HCT116 (cell line): ENCODE results near the gene NAPEPLD. TPM values are rescaled to one million over a fixed set of nuclear protein-coding genes. Genes with fewer than 3 reads are reported as not detected.

Source experiments
- ATAC-seq: fragments of 200-7000 bp; cut with Tn5 transposase; 2 replicates; pipeline ENCODE4 v1.9.1; 2020; ENCODE audit warnings: mild to moderate bottlenecking, moderate library complexity
- BruUV-seq: library from RNA; stranded (reverse); fragments of 400-500 nt; replicated peaks from 2 replicates; lab custom pipeline; 2021; lab: Mats Ljungman, UMichigan
- CTCF ChIA-PET: fragments of 300-600 bp; sonication (Branson Sonifier 250); formaldehyde crosslinking; loops from one replicate; lab custom pipeline; 2021; ENCODE audit warnings: antibody characterized with exemption; lab: Charles Lee
- POLR2A ChIA-PET: fragments of 300-600, 350-600 bp; sonication (Branson Sonifier 250); formaldehyde crosslinking; loops from one replicate; lab custom pipeline; 2021; ENCODE audit warnings: antibody characterized with exemption; lab: Charles Lee
- RAD21 ChIA-PET, 2 experiments: fragments of 300-600 bp; sonication (Branson Sonifier 250); formaldehyde crosslinking; loops; one replicate each; lab custom pipeline; 2023; ENCODE audit warnings: low total read pairs in 2 of 2; ENCODE audit not compliant: uncharacterized antibody in 2 of 2, unreplicated experiment in 2 of 2, low non-redundant PET in 1 of 2; lab: Charles Lee
- DNase-seq: peaks from one replicate; pipeline ENCODE4 v3.0.0-alpha.2; 2010; ENCODE audit warnings: low read depth, low spot score
- H2AFZ ChIP-seq: fragments of 200-600 bp; shearing (Covaris generic), sonication (generic); 2 replicates; pipeline ENCODE4 v1.6.1; 2017; ENCODE audit warnings: low read depth, mixed run types, mixed read lengths, antibody characterized with exemption, low read length; ENCODE audit not compliant: poor library complexity, severe bottlenecking
- H3K27ac ChIP-seq: 2 replicates; pipeline ENCODE4 v1.5.1; 2012; ENCODE audit warnings: low read depth, low read length
- H3K27me3 ChIP-seq: fragments of 200-600 bp; sonication (generic); 2 replicates; pipeline ENCODE4 v1.6.1; 2016; ENCODE audit warnings: mixed run types, low read length, mixed read lengths; ENCODE audit not compliant: insufficient read depth
- H3K36me3 ChIP-seq, 2 experiments: fragments of 200-500 bp in 1 of 2; fragments of 200-600 bp in 1 of 2; sonication (Bioruptor generic) in 1 of 2; sonication (generic) in 1 of 2; 2 replicates each; pipeline versions ENCODE4 v1.5.1 to v1.6.1; 2014 to 2016; ENCODE audit warnings: low read length in 2 of 2, inconsistent platforms in 1 of 2, mixed read lengths in 1 of 2, mixed run types in 1 of 2; ENCODE audit not compliant: insufficient read depth in 2 of 2, control insufficient read depth in 1 of 2
- H3K4me1 ChIP-seq, 2 experiments: fragments of 200-600 bp in 1 of 2; sonication (generic) in 1 of 2; 2 replicates each; pipeline versions ENCODE4 v1.5.1 to v1.6.1; 2012 to 2017; ENCODE audit warnings: low read length in 2 of 2, inconsistent platforms in 1 of 2, mild to moderate bottlenecking in 1 of 2, mixed read lengths in 1 of 2, mixed run types in 1 of 2, moderate library complexity in 1 of 2; ENCODE audit not compliant: insufficient read depth in 2 of 2, control insufficient read depth in 1 of 2
- H3K4me2 ChIP-seq: fragments of 200-600 bp; sonication (generic); 2 replicates; pipeline ENCODE4 v1.6.1; 2017; ENCODE audit warnings: mixed run types, low read length, mixed read lengths
- H3K4me3 ChIP-seq, 2 experiments: fragments of 200-600 bp in 1 of 2; sonication (generic) in 1 of 2; replicated peaks in 1 of 2; 2 replicates each; pipeline ENCODE4 v1.5.1; 2011 to 2016; ENCODE audit warnings: low read length in 2 of 2, control low read depth in 1 of 2, low read depth in 1 of 2, mild to moderate bottlenecking in 1 of 2, mixed read lengths in 1 of 2, mixed run types in 1 of 2
- H3K79me2 ChIP-seq: fragments of 200-600 bp; sonication (generic); 2 replicates; pipeline ENCODE4 v1.6.1; 2017; ENCODE audit warnings: mild to moderate bottlenecking, mixed run types, low read length, moderate library complexity, mixed read lengths; ENCODE audit not compliant: insufficient read depth
- H3K9ac ChIP-seq: fragments of 200-600 bp; sonication (generic); 2 replicates; pipeline ENCODE4 v1.6.1; 2016; ENCODE audit warnings: low read length, mixed read lengths
- H3K9me2 ChIP-seq: fragments of 200-600 bp; sonication (generic), shearing (Covaris generic); 2 replicates; pipeline ENCODE4 v1.6.1; 2017; ENCODE audit warnings: mixed run types, mild to moderate bottlenecking, moderate library complexity; ENCODE audit not compliant: insufficient read depth
- H3K9me3 ChIP-seq, 2 experiments: fragments of 200-500 bp in 1 of 2; fragments of 200-600 bp in 1 of 2; sonication (Bioruptor generic) in 1 of 2; sonication (generic) in 1 of 2; 2 replicates each; pipeline ENCODE4 v1.6.1; 2014 to 2017; ENCODE audit warnings: low read length in 2 of 2, mixed read lengths in 2 of 2, inconsistent platforms in 1 of 2, low read depth in 1 of 2, mild to moderate bottlenecking in 1 of 2, mixed run types in 1 of 2, moderate library complexity in 1 of 2; ENCODE audit not compliant: control insufficient read depth in 1 of 2, insufficient read depth in 1 of 2
- H4K20me1 ChIP-seq: fragments of 200-600 bp; sonication (generic), shearing (Covaris generic); 2 replicates; pipeline ENCODE4 v1.6.1; 2017; ENCODE audit warnings: mixed run types, mild to moderate bottlenecking, moderate library complexity; ENCODE audit not compliant: insufficient read depth
- EZH2 ChIP-seq: fragments of 200-600 bp; sonication (generic); IDR thresholded peaks from 2 replicates; pipeline ENCODE4 v1.6.1; 2017; ENCODE audit warnings: antibody characterized with exemption, mixed run types
- RAD21 ChIP-seq: IDR thresholded peaks from 2 replicates; pipeline ENCODE4 v1.6.1; 2012; ENCODE audit warnings: low read depth, mild to moderate bottlenecking
- intact Hi-C: fragments of 100-400 bp; cut with micrococcal nuclease; formaldehyde crosslinking; loops from 2 replicates; pipeline ENCODE4 v1.10.0; 2022
- total RNA-seq: library from RNA; stranded (reverse); gene quantifications from one replicate; pipeline ENCODE4 v1.2.1, GENCODE V29; 2021; ENCODE audit not compliant: unreplicated experiment

The NAPEPLD gene
- total RNA-seq, 1 experiment from 2014 or later, result 9.7 TPM

DNA sequence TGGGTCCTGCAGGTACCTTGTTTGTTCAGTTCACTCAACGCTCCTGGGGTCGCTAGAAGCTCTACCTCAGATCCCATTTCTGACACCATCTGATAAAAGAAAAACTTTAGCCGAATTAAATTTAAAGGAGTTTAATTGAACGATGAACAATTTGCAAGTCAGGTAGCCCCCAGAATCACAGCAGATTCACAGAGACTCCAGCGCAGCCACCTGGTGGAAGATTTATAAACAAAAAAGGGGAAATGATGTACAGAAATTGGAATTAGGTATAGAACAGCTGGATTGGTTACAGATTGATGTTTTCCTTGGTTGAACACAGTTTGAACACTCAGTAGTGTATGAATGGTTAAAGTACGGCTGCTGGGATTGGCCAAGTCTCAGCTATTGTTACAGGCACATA lies 97.4 kb downstream of the NAPEPLD start:
- DNase-seq (no peak), ATAC-seq (no peak)
- H3K9me3 ChIP-seq, result peaks cover 0 to 5% of the 10 kb centered on the region in 2 experiments; a peak in 1 of 4 replicates
- no peaks in the 10 kb centered on the region for H3K27me3 ChIP-seq
- H3K79me2 ChIP-seq, result no peaks in the 10 kb centered on the region
- no peak overlapping the region for H3K4me2 ChIP-seq
- POLR2A ChIA-PET, result no interaction called here
- H3K4me1 ChIP-seq, result no peaks in the 10 kb centered on the region
- CTCF ChIA-PET, result interaction anchor here (0.7 kb wide), 1 partner anchor 10 kb away, joined by 6 read pairs; no protein-coding TSS in a partner anchor
- no peaks in the 10 kb centered on the region for H3K9me2 ChIP-seq
- intact Hi-C loops, result loop anchor here (10.0 kb wide), 1 partner anchor 97 kb away; no protein-coding TSS in a partner anchor
- TF ChIP-seq EZH2 (no peak), RAD21 (peak; percentile 21; the same call in 1 of the 2 replicates)
- RAD21 ChIA-PET, result no interaction called here
- H3K4me3 ChIP-seq, result no peak overlapping the region
- H4K20me1 ChIP-seq, result no peaks in the 10 kb centered on the region
- H2AFZ ChIP-seq, result no peak overlapping the region
- H3K9ac ChIP-seq, result no peak overlapping the region
- no peaks in the 10 kb centered on the region for H3K36me3 ChIP-seq
- H3K27ac ChIP-seq, result no peak overlapping the region
- no TSS peak for BruUV-seq

Other genes starting within 250 kb of the NAPEPLD start
- 0.47 TPM for gene LRRC17, start 236.1 kb downstream of the NAPEPLD start, total RNA-seq
- 1.0 TPM for gene FBXL13, start 74.3 kb downstream of the NAPEPLD start, total RNA-seq
- gene ARMC10, start 74.0 kb downstream of the NAPEPLD start, total RNA-seq, result 53.3 TPM
- gene PMPCB, start 148.3 kb upstream of the NAPEPLD start, total RNA-seq, result 73.9 TPM
- 40.2 TPM for gene DNAJC2, start 195.7 kb upstream of the NAPEPLD start, total RNA-seq
- 121 TPM for gene PSMC2, start 198.5 kb upstream of the NAPEPLD start, total RNA-seq